Activated CD8-positive, alpha-beta memory T cell treated with anti-CD3 and anti-CD28 coated beads, Interleukin-2, amount 50 U/mL, for 48 hours (primary cell): ENCODE results near the gene CDR2.
"Not testable (repeated sequence)": the region's sequence is repeated elsewhere in the genome, so short reads cannot be mapped to it uniquely, and the experiment has no call there.

Experiments
- DNase-seq: peaks from one replicate; pipeline ENCODE4 v3.0.0-alpha.2; 2020

The CDR2 gene

DNA sequence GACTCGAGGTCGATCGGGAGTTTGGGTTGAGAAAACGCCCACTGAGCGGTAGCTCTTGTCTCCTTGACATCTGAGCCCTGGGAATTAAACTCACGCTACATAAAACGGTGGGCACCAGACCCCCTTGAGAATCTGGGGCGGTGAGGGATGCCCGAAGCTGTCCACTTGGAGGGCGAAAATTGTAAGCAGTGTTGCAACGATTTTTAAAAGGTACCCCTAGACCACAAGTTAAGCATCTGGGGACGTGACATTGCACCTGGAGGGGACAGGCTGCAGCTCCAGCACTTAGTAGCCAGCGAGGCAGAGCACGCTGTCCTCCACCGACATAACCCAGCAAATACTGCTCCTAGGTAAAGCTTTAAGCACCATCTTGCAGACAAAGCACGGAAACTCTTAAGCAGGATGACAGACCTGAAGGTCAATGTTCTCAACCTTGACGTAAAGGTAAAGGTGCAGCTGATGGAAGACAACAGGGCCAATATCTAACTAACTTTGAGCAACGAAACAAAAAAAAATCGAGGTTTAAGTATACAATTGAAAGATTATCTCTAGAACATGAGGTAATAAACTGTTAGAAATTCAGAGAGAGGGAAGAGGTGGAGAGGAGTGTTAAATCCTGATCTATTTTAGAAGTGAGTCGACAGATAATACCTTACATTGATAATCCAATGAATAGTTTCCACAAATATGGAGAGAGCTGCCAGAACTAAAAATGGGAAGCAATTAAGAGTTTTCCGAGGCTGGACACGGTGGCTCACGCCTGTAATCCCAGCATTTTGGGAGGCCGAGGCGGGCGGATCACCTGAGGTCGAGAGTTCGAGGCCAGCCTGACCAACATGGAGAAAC lies 921 bp upstream of the CDR2 start:
- DNase-seq = no peak

DNA sequence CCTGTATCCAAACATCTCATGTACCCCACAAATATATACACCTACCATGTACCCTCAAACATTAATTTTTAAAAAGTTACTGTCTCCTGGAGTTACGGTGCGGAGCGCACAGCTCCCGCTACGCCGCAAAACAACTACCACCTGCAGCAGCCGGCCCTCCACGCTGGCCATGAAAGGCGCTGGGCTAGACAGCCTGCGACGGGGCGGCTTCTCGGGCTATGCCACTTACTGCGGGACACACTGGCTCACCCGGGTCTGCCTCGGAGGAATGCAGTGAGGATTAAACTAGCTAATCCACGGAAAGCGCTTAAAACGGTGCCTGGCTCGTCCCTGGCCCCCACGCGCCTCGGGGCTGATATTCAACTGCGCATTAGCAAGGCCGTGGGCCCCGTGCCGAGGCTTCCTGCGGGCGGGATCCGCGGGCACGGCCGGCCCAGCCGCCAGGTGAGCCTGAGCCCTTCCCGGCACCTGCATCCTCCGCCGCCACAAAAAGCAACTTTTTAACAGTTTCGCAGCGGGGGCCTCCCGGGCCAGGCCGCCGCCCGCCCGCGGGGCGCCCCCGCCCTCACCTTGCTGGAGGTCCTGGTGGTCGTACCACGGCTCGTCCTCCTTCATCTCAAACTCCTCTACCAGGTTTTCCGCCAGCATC lies 633 bp downstream of the CDR2 start:
- DNase-seq = peak; percentile 73

DNA sequence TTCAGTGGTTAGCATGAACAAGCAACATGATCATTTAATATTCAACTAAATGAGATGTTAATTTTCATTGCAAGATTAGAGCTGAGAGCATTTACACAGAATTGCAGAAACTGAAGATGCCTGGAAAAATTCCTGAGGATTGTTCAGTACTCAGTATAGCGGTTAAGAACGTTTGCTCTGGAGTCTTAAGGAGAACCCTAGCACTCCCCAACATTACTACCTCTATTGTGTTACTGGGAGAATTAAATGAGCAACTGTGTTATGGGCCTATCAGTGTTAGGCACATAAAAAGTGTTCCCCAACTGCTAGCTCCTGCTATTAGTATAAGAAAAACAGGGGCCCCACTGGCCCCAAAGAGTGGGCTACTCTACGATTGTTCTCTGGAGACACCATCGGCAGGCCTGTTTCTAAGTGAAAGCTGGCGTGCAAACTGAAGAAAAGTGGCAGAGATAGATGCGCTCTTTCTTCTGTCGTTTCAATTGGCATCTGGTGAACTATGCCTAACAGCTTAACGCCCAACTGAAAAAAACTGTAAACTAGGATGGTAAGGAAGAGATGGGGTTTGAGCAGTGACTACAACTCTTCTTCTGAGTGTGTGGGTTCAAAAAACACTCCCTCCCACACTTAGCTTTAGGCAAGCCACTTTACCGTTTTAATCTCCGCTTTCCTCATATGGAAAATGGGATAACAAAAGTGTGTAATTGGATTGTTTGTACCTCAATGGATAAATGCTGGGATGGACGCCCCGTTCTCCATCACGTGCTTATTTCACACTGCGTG lies 1.3 kb downstream of the CDR2 start:
- DNase-seq = no peak

DNA sequence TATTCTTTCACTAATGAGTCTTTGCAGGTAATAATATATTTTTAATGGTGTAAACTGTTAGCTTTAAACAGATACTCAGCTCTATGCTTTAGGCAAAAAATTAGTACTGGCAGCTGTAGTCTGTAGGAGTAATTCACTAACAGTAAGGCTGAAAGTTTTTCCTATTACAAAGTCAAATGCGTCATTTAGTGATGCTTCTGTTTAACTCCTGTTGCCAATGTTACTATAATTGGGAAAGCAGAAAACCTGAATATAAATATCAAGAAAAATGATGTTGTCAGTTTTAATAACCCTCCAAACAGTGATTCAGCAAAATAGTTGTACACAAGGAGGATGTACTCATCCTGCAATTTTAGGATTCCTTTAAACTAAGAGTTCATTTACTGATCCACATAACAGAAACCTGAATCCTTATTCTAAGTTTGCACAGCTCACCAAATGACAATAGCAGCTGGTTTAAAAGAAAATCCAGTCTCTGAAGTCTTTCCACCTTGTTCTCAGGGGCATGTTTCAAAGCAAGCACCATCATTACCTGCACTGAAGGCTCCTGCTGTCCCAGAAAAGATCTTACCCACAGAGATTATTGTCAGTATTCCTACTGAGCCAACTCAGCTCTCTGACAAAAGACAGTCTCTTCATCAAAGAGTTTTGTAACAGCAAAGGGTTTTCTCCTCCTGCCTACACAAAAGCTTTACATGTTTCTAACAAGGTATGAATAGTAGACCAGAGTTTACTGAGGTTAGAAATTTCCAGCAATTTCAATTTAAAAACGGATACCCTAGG lies 4.2 kb downstream of the CDR2 start:
- no peak for DNase-seq

DNA sequence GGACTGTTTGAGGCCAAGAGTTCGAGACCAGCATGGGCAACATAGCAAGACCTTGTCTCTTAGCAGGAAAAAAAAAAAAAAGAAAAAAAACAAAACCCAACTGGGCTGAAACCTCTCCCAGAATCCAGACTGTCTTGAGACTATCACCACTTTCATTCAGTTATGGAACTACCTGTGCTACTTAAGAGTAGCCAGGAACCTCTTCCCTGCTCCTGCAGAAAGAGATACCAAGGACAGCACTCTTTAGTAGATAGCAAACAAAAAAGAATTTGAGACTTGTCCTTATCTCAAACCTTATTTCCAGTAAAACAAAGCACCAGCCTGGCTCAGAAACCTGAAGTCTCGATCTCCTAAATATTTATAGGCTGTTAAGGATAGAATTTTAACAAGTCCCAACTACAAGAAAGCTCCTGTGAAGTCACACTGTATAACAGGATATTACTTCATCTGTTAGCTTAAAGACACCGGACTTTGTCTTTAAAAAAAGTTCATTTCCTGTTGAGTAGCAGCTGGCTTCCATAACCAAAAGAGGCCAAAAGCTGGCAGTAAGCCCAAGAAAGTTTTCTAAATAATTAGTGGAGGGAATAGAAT lies 5.1 kb downstream of the CDR2 start:
- no peak for DNase-seq

DNA sequence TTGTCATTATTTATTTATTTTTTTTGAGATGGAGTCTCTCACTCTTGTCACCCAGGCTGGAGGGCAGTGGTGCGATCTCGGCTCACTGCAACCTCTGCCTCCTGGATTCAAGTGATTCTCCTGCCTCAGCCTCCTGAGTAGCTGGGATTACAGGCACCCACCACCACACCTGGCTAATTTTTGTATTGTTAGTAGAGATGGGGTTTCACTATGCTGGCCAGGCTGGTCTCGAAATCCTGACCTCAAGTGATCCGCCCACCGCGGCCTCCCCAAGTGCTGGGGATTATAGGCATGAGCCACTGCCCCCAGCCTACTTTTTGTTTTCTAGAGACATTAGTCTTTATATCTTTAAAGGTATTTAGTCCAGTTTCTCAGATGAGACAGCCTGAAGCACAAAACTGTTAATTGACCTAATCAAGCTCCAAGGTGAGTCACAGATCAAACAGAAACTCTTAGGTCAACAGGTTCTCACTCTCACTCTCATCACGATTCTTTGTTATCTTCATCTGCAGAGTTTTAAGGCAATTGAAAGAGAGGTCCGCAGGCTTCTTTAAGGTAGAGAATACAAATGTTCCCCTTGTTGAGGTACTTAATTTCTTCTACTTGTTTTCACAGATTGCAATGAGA lies 6.1 kb downstream of the CDR2 start:
- not testable (repeated sequence) for DNase-seq

DNA sequence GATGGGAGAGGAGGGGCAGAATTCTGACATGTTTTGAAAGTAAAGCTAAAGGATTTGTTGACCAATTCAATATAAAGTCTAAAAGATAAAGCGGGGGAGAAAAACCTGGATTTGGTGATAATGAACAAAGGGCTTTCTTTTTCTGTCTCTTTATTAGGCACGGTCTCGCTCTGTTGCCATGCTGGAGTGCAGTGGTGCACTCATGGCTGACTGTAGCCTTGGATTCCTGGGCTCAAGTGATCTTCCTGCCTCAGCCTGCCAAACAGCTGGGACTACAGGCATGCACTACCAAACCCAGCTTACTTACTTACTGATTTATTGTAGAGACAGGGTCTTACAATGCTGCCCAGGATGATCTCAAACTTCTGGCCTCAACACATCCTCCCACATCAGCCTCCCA lies 7.5 kb downstream of the CDR2 start:
- no peak for DNase-seq

DNA sequence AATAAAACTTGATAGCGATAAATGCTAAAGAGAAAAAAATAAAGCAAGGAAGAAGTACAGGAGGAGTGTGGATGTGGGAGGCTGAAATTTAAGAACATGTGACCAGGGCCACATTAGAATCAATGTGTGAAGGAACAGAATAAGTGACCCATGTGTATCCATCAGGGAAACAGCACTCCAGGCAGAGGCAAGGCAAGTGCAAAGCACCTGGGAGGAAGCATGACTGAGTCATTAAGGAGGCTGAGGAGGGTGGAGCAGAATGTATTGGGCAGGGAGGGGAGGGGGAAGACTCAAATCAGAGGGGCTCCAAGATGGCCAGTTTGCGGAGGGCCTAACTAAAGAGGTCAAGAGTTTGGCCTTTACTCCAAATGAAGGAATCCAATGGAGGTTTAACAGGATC lies 8.0 kb downstream of the CDR2 start:
- DNase-seq = no peak

DNA sequence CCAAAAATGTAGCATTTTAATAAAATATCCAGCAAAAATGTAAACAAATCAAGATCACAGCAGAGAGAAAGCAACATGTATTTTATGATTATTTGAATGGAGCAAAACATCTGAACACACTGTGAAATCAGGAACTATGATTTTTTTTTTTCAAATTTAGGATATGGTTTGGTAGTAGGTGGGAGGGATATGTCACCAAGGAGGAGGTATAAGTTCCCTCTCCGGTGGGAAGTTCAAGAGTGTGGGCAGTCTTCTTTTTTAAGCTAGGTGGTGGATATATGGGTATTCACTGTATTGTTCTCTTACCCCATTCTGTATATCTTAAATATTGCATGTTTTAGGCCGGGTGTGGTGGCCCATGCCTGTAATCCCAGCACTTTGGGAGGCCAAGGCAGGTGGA lies 10.2 kb downstream of the CDR2 start:
- no peak for DNase-seq

DNA sequence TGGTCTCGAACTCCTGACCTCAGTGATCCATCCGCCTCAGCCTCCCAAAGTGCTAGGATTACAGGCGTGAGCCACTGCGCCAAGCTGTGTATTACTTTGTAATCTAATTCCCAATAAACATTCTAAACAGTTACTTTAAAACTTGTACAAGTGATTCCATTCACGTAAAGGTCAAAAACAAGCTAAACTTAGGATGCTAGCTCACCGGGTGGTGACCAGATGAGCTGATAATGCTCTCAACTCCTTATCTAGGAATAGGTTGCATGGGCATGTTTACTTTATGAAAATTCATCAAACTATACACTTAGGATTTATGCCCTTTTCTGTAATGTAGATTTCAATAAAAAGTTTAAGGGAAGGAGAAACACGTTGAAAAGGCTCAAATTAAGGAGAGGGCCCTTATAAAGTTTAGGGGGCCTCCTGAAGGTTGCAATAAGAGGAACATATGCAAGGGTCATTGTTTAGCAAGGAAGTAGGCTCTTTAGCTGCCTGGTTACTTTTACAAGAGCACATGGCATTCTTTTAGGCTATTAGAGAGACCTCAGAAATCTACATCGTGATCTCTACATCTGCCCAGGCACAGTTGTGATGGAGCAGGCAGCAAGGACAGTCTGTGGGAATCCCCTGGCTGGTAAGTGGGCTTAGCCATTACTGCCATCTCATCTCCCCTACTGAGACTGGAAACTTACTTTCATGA lies 13.3 kb downstream of the CDR2 start:
- no peak for DNase-seq

DNA sequence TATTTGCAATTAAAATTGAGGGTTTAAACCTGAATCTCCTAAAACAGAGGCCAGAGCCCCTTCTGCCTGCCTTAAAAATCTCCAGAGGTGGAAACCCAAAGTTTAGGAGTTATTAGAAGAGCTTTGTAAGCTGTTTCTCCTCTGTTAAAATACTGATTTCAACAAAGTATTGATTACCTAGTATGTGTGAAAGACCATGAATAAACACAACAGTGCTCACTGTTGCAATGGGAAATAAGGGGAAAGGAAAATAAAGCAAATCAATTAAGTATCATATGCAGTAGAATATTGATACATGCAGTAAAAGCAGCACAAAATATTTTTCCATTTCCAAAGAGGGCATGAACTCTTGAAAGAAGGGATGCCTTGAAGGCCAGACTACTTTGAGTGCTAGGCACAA lies 14.7 kb downstream of the CDR2 start:
- DNase-seq = no peak

DNA sequence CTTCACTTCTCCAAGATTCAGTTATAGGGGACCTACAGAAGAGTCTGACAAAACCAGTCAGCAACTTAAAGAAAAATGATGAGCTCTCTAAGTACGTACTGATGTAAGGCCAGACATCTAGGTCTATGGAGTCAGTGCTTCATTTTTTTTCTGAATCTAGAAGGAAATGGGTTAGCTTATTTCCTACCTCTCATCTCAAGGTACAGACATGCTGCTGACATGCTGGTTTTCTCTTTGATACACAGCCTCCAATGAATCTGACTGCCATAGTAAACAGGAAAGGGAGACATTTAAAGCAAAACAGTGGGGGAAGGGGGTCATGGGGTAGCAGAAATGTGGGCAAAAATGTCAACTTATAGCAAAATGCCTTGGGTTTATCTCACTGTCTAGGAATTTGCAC lies 16.4 kb downstream of the CDR2 start:
- no peak for DNase-seq

DNA sequence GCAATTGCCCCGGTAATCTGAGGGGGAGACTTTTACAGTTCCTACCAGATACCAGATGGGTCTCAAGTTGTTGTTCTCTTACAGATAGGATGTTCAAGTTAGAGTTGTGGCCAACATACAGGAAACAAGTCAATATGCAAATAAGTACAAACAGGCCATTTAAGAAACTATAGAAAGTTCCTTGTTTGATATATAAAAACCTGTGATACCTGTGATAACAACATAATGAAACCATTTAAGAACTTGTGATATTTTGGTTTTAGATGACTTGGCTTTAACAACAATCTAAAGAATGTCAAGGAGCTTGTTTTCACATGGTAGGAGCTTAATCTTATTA lies 16.8 kb downstream of the CDR2 start:
- no peak for DNase-seq

DNA sequence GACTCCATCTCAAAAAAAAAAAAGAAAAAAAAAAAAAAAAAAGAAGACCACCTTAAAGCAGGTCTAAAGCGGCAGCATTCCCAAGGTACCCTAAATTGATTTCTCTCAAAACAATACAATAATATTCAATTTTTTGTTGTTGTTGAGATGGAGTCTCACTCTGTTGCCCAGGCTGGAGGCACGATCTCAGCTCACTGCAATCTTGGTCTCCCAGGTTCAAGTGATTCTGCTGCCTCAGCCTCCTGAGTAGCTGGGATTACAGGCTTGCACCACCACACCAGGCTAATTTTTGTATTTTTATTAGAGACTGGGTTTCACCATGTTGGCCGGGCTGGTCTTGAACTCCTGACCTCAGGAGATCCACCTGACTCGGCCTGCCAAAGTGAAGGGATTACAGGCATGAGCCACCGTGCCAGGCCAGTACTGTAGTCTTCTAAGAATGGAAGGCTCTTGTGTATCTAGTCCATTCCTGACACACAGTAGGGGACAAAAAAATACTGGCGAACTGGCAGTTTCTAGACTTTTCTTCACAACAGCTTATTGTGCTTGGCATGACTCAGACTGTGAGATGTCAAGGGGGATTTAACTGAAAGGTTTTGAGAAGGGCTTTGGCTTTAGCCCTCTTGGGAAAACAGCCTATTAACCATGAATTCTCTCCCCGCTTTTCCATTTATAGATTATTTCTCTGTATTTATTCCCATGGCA lies 17.3 kb downstream of the CDR2 start:
- no peak for DNase-seq

DNA sequence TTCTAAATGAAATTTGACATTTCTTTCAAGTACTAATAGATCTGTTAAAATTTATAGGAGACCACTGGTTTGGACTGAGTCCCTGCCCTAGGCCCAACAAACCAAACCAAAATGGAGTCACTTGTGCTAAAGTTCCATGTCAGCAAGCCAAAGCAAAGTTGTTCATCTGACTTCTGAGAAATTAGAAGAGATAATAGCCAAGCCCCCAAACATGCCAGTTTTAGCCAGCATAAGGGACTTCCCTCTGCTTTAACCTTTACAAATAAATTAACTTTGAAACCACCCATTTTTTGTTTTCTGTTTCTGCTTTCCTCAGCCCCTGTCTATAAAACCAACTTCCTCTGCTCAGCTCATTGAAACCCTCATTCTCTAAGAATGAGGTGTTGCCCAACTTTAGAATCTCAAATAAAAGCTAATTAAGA lies 18.9 kb downstream of the CDR2 start:
- DNase-seq = no peak

DNA sequence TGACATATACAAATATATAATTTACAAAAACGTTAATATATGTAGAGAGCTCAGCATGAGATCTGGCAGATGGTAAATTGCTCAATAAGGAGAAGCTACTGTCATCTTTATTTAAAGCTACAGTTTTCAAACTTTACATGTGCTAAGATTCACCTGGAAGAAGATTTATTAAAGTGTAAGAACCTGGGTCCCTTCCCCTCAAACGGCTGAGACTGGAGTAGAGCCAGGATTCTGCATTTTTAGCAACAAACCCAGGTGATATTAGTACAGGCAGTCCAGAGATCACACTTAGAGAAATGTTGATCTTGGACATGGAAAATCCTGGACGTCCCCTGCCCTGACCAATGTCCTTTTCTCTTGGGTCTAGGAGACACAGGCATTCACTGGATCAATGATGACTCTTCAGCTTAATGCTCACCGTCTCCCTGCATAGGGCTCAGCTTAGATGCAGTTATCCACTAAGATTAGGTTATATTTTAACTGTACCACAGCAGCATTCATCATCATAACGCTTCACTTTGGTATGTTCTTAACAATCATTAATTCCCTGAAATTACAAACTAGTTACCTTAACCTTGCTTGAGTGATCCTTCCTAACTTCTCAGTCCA lies 20.4 kb downstream of the CDR2 start:
- no peak for DNase-seq

DNA sequence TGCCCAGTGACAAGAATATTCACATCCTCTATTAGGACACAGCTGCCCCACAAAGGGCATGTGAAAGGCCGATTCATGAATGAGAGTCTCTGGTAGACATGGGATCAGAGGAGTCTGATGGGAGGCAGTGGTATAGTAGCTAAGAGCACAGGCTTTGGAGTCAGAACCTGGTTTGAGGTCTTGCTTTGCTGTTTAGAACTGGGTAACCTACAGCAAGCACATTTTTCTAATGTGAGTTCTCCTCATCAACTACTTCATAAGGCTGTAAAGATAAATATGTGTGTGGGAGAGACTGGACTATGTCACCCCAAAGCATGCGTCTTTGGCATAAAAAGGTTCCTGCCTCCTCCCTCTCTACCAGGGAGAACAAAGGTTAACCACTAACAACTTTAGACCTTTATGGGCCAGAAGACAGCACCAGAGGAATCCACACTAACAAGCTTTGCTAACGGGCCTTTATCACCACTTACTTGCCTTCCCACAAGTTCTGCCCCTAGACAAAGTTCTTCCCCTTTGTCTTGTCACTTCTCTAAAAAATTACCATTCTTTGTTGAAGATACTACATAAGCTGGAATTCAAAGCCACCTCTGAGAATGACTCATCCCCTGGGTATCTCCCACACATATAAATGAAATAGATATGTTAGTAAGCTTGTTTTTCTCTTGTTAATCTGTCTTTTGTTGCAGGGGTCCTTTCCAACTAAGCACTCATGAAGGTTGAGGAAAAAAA lies 21.1 kb downstream of the CDR2 start:
- DNase-seq = no peak

DNA sequence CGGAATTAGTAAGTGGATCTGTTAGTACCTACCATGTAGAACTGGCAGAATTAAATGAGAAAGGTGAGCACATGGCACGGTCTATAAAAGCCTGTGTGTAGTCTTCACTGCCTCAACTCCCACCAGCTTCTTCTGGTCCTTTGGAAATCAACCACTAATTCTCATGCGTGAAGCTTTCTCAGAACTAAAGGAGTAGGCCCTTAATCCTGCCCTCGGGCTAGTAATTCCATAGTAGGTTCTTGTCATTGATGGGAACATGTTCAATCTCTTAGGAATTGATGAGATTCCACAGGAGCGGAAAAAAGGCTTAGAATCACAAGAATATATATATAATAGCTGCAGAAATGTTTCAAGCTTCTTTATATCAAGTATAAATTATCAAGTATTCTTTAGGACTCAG lies 21.7 kb downstream of the CDR2 start:
- DNase-seq = no peak

DNA sequence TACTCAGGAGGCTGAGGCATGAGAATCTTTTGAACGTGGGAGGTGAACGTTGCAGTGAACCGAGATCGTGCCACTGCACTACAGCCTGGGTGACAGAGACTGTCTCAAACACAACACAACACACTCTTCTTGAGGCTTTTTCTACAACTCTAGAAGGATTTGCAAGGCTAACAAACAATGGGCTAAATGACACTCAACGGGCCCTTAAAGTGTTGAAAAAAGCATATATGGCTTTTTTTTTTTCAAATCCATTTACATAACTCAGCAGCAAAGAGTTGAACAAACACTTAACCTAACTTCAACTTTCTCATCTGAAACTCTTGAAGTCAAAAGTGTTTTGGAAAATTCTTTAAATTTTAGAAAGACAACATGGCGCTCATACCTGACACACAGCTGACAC lies 22.3 kb downstream of the CDR2 start:
- DNase-seq = no peak

DNA sequence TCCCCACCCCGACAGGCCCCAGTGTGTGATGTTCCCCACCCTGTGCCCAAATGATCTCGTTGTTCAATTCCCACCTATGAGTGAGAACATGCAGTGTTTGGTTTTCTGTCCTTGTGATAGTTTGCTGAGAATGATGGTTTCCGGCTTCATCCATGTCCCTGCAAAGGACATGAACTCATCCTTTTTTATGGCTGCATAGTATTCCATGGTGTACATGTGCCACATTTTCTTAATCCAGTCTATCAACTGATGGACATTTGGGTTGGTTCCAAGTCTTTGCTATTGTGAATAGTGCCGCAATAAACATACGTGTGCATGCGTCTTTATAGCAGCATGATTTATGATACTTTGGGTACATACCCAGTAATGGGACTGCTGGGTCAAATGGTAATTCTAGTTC lies 23.4 kb downstream of the CDR2 start:
- DNase-seq = not testable (repeated sequence)
